Thyroid gland (tissue), 4 donors: ENCODE measurements around the gene PROZ. TPM values are rescaled to one million over a fixed set of nuclear protein-coding genes. Genes with fewer than 3 reads are reported as not detected.

Source experiments
- DNase-seq, 2 donors: peaks; one replicate each; pipeline ENCODE4 v3.0.0-alpha.2; 2019
- H3K27ac ChIP-seq, 3 donors: fragments of 200-600 bp; sonication (generic); 1 replicate in 2 of 3; 2 replicates in 1 of 3; pipeline ENCODE4 v1.5.1; 2016 to 2019; ENCODE audit warnings: mild to moderate bottlenecking in 1 of 3, moderate library complexity in 1 of 3
- H3K27me3 ChIP-seq: fragments of 200-600 bp; sonication (generic); one replicate; pipeline ENCODE4 v1.5.1; 2019
- H3K36me3 ChIP-seq, 2 donors: fragments of 200-600 bp; sonication (generic); one replicate each; pipeline ENCODE4 v1.5.1; 2016 to 2019
- H3K4me1 ChIP-seq, 2 donors: fragments of 200-600 bp; sonication (generic); one replicate each; pipeline ENCODE4 v1.5.1; 2017 to 2019
- H3K4me3 ChIP-seq, 3 donors: fragments of 200-600 bp; sonication (generic); replicated peaks in 1 of 3; 1 replicate in 2 of 3; 2 replicates in 1 of 3; pipeline ENCODE4 v1.5.1; 2016; ENCODE audit warnings: mild to moderate bottlenecking in 1 of 3
- H3K9me3 ChIP-seq: fragments of 200-600 bp; sonication (generic); one replicate; pipeline ENCODE4 v1.5.1; 2017
- POLR2A ChIP-seq, 2 donors: fragments of 450-650 bp; IDR thresholded peaks; one replicate each; pipeline ENCODE4 v1.6.1; 2017; ENCODE audit warnings: antibody characterized with exemption in 2 of 2, mild to moderate bottlenecking in 2 of 2, moderate library complexity in 1 of 2
- WGBS, 2 donors: methylation state at CpG; one replicate each; pipeline ENCODE4 v1.1.5; 2017; 5-methylcytosine and 5-hydroxymethylcytosine counted together
- intact Hi-C: fragments of 100-400 bp; cut with DNase I; formaldehyde crosslinking; loops from one replicate; pipeline ENCODE4 v1.15.1; 2023
- total RNA-seq, 4 donors: library from RNA; depleted of rRNA; stranded (reverse); fragments of >200 nt; gene quantifications; one replicate each; pipeline ENCODE4 v1.2.3, GENCODE V29; 2016
- TF ChIP-seq, protein P1 (sequence below), 6 experiments: fragments of 200-600 bp in 3 of 6; fragments of 450-650 bp in 3 of 6; sonication (generic) in 3 of 6; IDR thresholded peaks; one replicate each; pipeline ENCODE4 v1.5.1; 2016 to 2019; ENCODE audit warnings: antibody characterized with exemption in 6 of 6, mild to moderate bottlenecking in 2 of 6, inconsistent platforms in 1 of 6, moderate library complexity in 1 of 6

Gene PROZ
- total RNA-seq, 4 donors from 2014 or later = not detected

DNA sequence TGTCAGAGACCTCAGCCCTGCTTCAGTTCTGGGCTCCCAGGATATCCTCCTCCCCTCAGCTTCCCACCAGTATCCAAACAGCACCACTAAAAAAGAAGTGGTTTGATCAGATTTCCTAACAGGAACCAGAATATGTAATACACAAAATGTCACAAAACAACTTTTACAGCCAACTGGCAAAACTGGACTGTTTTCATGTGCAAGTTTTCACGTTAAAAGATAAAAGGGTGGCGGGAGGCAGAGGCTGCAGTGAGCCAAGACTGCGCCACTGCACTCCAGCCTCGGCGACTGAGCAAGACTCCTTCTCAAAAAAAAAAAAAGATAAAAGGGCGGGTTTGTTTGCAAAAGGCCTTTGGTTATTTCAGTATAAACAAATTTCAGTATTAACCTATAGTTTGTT, 36.9 kb downstream of the PROZ start:
- intact Hi-C loops = no loop called here
- no peaks in the 10 kb centered on the region for H3K27me3 ChIP-seq
- H3K36me3 ChIP-seq = peaks cover 40 to 46% of the 10 kb centered on the region in 2 donors
- no peaks in the 10 kb centered on the region for H3K9me3 ChIP-seq
- no peak overlapping the region for H3K4me3 ChIP-seq
- no peaks in the 10 kb centered on the region for H3K4me1 ChIP-seq
- TF ChIP-seq POLR2A (IDR thresholded peaks at IDR 0.05) = no peak
- TF ChIP-seq, protein P1, sequence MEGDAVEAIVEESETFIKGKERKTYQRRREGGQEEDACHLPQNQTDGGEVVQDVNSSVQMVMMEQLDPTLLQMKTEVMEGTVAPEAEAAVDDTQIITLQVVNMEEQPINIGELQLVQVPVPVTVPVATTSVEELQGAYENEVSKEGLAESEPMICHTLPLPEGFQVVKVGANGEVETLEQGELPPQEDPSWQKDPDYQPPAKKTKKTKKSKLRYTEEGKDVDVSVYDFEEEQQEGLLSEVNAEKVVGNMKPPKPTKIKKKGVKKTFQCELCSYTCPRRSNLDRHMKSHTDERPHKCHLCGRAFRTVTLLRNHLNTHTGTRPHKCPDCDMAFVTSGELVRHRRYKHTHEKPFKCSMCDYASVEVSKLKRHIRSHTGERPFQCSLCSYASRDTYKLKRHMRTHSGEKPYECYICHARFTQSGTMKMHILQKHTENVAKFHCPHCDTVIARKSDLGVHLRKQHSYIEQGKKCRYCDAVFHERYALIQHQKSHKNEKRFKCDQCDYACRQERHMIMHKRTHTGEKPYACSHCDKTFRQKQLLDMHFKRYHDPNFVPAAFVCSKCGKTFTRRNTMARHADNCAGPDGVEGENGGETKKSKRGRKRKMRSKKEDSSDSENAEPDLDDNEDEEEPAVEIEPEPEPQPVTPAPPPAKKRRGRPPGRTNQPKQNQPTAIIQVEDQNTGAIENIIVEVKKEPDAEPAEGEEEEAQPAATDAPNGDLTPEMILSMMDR (IDR thresholded peaks at IDR 0.05) = no peak
- no peak for DNase-seq
- no peak overlapping the region for H3K27ac ChIP-seq
- 90% methylated on average over 6 of the region's 6 CpGs for WGBS, 2 donors

DNA sequence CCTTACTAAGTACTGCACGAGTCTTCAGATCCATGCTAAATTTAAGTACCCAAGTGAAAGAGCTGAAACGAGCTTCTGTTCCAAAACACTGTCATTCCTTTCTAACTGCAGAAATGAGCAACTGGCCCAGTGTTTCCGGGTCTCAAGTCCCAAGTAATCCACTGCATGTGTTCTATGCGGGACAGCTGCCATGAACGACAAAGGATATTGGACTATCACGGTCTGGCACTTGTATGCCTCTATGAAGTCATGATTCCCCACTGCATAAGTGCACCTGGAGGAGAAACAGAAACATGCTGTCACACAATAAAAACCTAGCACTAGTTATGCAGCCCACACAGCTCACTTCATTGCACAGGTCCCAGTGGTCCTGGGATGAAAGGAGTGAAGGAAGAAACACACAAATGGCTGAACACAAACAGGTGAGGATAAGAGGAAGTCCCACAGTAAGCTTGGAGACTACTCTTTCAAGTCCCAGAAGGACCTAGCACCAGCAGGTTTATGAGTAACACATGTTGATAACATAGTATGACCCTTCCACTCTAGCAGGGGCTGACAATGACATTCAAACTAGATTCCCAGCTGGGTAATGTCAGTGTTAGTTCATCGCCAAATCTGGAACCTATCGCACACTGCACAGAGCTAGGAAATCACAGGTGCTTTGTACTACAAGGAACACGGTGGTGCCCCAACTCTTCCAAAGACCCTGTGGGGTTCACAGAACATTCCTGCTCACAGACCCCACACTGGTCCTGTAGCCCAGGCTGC, 38.7 kb downstream of the PROZ start:
- 94 to 95% methylated on average over 9 of the region's 9 CpGs for WGBS, 2 donors
- no peak overlapping the region for H3K4me3 ChIP-seq
- TF ChIP-seq, protein P1 (IDR thresholded peaks at IDR 0.05) = no peak
- TF ChIP-seq POLR2A (IDR thresholded peaks at IDR 0.05) = no peak
- H3K9me3 ChIP-seq = no peaks in the 10 kb centered on the region
- H3K4me1 ChIP-seq = no peaks in the 10 kb centered on the region
- H3K36me3 ChIP-seq = peaks cover 40 to 43% of the 10 kb centered on the region in 2 donors
- intact Hi-C loops = no loop called here
- H3K27me3 ChIP-seq = no peaks in the 10 kb centered on the region
- no peak for DNase-seq
- no peak overlapping the region for H3K27ac ChIP-seq

DNA sequence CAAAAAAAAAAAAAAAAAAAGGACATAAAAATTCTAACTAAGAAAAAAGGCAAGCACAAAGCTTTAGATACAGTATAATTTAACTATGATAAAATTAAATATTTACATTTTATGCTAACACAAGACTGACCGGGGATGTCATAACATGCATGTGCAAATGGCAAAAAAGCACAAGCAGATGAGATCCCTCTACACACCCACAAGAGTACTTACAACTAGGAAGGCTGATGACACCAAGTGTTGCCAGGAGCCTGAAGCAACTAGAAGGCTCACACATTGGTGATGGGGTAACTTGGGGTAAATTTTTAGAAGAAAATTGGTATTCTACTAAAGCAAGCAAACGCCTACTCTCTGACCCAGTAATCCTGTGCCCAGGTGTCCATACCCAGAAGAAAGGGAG, 43.4 kb downstream of the PROZ start:
- Histone ChIP-seq H3K4me3 (no peak overlapping the region), H3K4me1 (peaks cover 7 to 8% of the 10 kb centered on the region in 2 donors), H3K27me3 (no peaks in the 10 kb centered on the region), H3K27ac (no peak overlapping the region), H3K9me3 (no peaks in the 10 kb centered on the region), H3K36me3 (peaks cover 22 to 23% of the 10 kb centered on the region in 2 donors)
- intact Hi-C loops = no loop called here
- 95 to 96% methylated on average over 2 of the region's 2 CpGs for WGBS, 2 donors
- TF ChIP-seq, protein P1 (IDR thresholded peaks at IDR 0.05) = no peak
- TF ChIP-seq POLR2A (IDR thresholded peaks at IDR 0.05) = no peak
- DNase-seq = no peak

DNA sequence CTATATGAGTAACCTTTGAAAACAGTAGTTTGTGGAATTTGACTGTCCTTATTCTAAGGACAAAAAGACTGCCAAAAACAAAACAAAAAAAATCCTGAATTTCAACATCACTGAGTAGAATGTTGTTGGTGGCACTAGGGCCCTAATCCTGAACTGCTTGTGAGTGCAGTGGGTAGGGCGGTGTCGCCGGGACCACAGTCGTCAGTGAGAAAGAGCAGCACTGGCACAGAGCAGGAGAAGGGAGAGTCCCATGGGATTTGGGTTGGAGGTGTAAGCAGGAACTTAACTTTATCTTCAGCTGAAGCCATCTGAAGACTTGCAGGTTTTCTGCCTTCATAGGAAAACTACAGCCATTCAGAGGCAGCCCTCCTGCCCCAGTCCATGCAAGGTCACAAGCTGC, 44.5 kb downstream of the PROZ start:
- 92 to 94% methylated on average over 4 of the region's 4 CpGs for WGBS, 2 donors
- peaks cover 17 to 19% of the 10 kb centered on the region in 2 donors for H3K4me1 ChIP-seq
- intact Hi-C loops = no loop called here

More for the DNA sequence above, 44.5 kb downstream of the PROZ start:
- H3K27ac ChIP-seq = no peak overlapping the region
- TF ChIP-seq, protein P1 (IDR thresholded peaks at IDR 0.05) = no peak
- no peak for TF ChIP-seq POLR2A (IDR thresholded peaks at IDR 0.05)
- no peaks in the 10 kb centered on the region for H3K9me3 ChIP-seq
- H3K4me3 ChIP-seq = no peak overlapping the region
- no peak for DNase-seq
- peaks cover 11 to 12% of the 10 kb centered on the region in 2 donors for H3K36me3 ChIP-seq
- no peaks in the 10 kb centered on the region for H3K27me3 ChIP-seq
